PC-3 (cell line): ENCODE measurements around the gene KCNK13.

ENCODE experiments used
- EZH2 ChIP-seq: fragments of 300-600 bp; sonication (generic); IDR thresholded peaks from one replicate; pipeline ENCODE4 v1.6.1; 2017; ENCODE audit warnings: antibody characterized with exemption, mild to moderate bottlenecking, low read length; ENCODE audit not compliant: unreplicated experiment
- EZH2phosphoT487 ChIP-seq: fragments of 300-600 bp; sonication (generic); IDR thresholded peaks from 2 replicates; pipeline ENCODE4 v1.6.1; 2018; ENCODE audit warnings: mild to moderate bottlenecking, antibody characterized with exemption, low read length, borderline replicate concordance
- TF ChIP-seq, protein P1 (sequence below): fragments of 300-600 bp; sonication (generic); conservative IDR thresholded peaks from 2 replicates; pipeline ENCODE4 v1.5.1; 2017; ENCODE audit warnings: antibody characterized with exemption, low read depth, mild to moderate bottlenecking, low read length

DNA sequence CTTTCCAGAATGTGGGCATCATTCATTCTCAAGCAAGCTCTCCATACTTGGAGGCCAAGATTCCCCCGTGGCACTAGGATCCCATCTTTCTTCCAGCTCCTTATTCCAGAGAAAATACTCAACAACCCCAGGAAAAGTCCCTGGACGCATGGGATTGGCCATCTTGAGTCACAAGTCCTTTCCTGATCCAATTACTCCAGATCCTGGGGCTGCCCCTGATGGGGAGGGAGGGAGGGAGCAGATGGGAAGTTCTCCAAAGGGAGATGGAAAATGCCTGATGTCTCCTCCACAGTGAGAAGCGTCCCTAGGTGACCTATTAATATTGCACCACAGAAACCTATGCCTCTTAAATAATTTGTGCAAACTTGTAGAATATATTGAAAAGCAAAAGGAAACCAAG lies 12.4 kb upstream of the KCNK13 start:
- TF ChIP-seq, protein P1, sequence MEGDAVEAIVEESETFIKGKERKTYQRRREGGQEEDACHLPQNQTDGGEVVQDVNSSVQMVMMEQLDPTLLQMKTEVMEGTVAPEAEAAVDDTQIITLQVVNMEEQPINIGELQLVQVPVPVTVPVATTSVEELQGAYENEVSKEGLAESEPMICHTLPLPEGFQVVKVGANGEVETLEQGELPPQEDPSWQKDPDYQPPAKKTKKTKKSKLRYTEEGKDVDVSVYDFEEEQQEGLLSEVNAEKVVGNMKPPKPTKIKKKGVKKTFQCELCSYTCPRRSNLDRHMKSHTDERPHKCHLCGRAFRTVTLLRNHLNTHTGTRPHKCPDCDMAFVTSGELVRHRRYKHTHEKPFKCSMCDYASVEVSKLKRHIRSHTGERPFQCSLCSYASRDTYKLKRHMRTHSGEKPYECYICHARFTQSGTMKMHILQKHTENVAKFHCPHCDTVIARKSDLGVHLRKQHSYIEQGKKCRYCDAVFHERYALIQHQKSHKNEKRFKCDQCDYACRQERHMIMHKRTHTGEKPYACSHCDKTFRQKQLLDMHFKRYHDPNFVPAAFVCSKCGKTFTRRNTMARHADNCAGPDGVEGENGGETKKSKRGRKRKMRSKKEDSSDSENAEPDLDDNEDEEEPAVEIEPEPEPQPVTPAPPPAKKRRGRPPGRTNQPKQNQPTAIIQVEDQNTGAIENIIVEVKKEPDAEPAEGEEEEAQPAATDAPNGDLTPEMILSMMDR, result no peak
- TF ChIP-seq EZH2 (no peak), EZH2phosphoT487 (no peak)
